ENCODE data around the gene YY1AP1.
"Not testable (repeated sequence)": the region's sequence is repeated elsewhere in the genome, so short reads cannot be mapped to it uniquely, and the experiment has no call there.

YY1AP1 gene

GRCh38 chr1:155695608-155696007 lies 7.0 kb upstream of the YY1AP1 start:
- H3K36me3 ChIP-seq (replicated peaks; ENCODE audit: low read depth, low read length): peaks cover 50% of the 10 kb centered on the region
- no peak overlapping the region for H3K27ac ChIP-seq (ENCODE audit: low read length)
- no peaks in the 10 kb centered on the region for H3K27me3 ChIP-seq (ENCODE audit: low read depth, low read length)
- no peak overlapping the region for H3K4me2 ChIP-seq (ENCODE audit: low read length)
- TF ChIP-seq CTCF (IDR thresholded peaks at IDR 0.05; ENCODE audit: low read depth, low read length) (no peak), EZH2phosphoT487 (IDR thresholded peaks at IDR 0.05; ENCODE audit: low read depth) (no peak)
- H3K9me3 ChIP-seq (ENCODE audit: insufficient read depth, low read length): no peaks in the 10 kb centered on the region
- H3K4me3 ChIP-seq (ENCODE audit: low read length): no peak overlapping the region
- peaks cover 21% of the 10 kb centered on the region for H4K20me1 ChIP-seq (ENCODE audit: insufficient read depth, low read length)
- peaks cover 99% of the 10 kb centered on the region for H3K79me2 ChIP-seq (ENCODE audit: low read length)
- no peak overlapping the region for H3K9ac ChIP-seq (ENCODE audit: low read length)
- no peaks in the 10 kb centered on the region for H3K4me1 ChIP-seq (ENCODE audit: low read length)
- H2AFZ ChIP-seq (ENCODE audit: low read depth, low read length): no peak overlapping the region

- TF ChIP-seq EZH2phosphoT487 (IDR thresholded peaks at IDR 0.05; ENCODE audit: low read depth) (no peak), CTCF (IDR thresholded peaks at IDR 0.05; ENCODE audit: low read depth, low read length) (no peak)
- Histone ChIP-seq H3K27me3 (ENCODE audit: low read depth, low read length) (no peaks in the 10 kb centered on the region), H3K9ac (ENCODE audit: low read length) (no peak overlapping the region), H3K4me1 (ENCODE audit: low read length) (peaks cover 3% of the 10 kb centered on the region), H3K36me3 (replicated peaks; ENCODE audit: low read depth, low read length) (peaks cover 56% of the 10 kb centered on the region), H2AFZ (ENCODE audit: low read depth, low read length) (no peak overlapping the region), H3K9me3 (ENCODE audit: insufficient read depth, low read length) (no peaks in the 10 kb centered on the region), H3K4me3 (ENCODE audit: low read length) (no peak overlapping the region), H3K4me2 (ENCODE audit: low read length) (no peak overlapping the region), H4K20me1 (ENCODE audit: insufficient read depth, low read length) (peaks cover 21% of the 10 kb centered on the region), H3K27ac (ENCODE audit: low read length) (no peak overlapping the region), H3K79me2 (ENCODE audit: low read length) (peaks cover 100% of the 10 kb centered on the region)
Observed at GRCh38 chr1:155695072-155695471, 6.5 kb upstream of the YY1AP1 start.

- H3K9ac ChIP-seq (ENCODE audit: low read length): no peak overlapping the region
- H4K20me1 ChIP-seq (ENCODE audit: insufficient read depth, low read length): peaks cover 21% of the 10 kb centered on the region
- no peak overlapping the region for H2AFZ ChIP-seq (ENCODE audit: low read depth, low read length)
- no peak overlapping the region for H3K27ac ChIP-seq (ENCODE audit: low read length)
- H3K36me3 ChIP-seq (replicated peaks; ENCODE audit: low read depth, low read length): peaks cover 52% of the 10 kb centered on the region
- H3K27me3 ChIP-seq (ENCODE audit: low read depth, low read length): no peaks in the 10 kb centered on the region
- H3K9me3 ChIP-seq (ENCODE audit: insufficient read depth, low read length): no peaks in the 10 kb centered on the region
- no peak overlapping the region for H3K4me3 ChIP-seq (ENCODE audit: low read length)
- TF ChIP-seq EZH2phosphoT487 (IDR thresholded peaks at IDR 0.05; ENCODE audit: low read depth) (no peak), CTCF (IDR thresholded peaks at IDR 0.05; ENCODE audit: low read depth, low read length) (no peak)
- H3K79me2 ChIP-seq (ENCODE audit: low read length): peaks cover 100% of the 10 kb centered on the region
- H3K4me1 ChIP-seq (ENCODE audit: low read length): peaks cover 8% of the 10 kb centered on the region
- H3K4me2 ChIP-seq (ENCODE audit: low read length): no peak overlapping the region
Observed at GRCh38 chr1:155694167-155694566, 5.6 kb upstream of the YY1AP1 start.

- H3K4me2 ChIP-seq (ENCODE audit: low read length): no peak overlapping the region
- H3K36me3 ChIP-seq (replicated peaks; ENCODE audit: low read depth, low read length): peaks cover 44% of the 10 kb centered on the region
- TF ChIP-seq CTCF (IDR thresholded peaks at IDR 0.05; ENCODE audit: low read depth, low read length) (no peak), EZH2phosphoT487 (IDR thresholded peaks at IDR 0.05; ENCODE audit: low read depth) (no peak)
- H3K79me2 ChIP-seq (ENCODE audit: low read length): peaks cover 98% of the 10 kb centered on the region
- H3K27ac ChIP-seq (ENCODE audit: low read length): no peak overlapping the region
- H3K4me3 ChIP-seq (ENCODE audit: low read length): no peak overlapping the region
- H2AFZ ChIP-seq (ENCODE audit: low read depth, low read length): no peak overlapping the region
- H3K27me3 ChIP-seq (ENCODE audit: low read depth, low read length): no peaks in the 10 kb centered on the region
- no peak overlapping the region for H3K9ac ChIP-seq (ENCODE audit: low read length)
- H3K4me1 ChIP-seq (ENCODE audit: low read length): peaks cover 8% of the 10 kb centered on the region
- peaks cover 17% of the 10 kb centered on the region for H4K20me1 ChIP-seq (ENCODE audit: insufficient read depth, low read length)
- no peaks in the 10 kb centered on the region for H3K9me3 ChIP-seq (ENCODE audit: insufficient read depth, low read length)
Observed at GRCh38 chr1:155691992-155692528, 3.5 kb upstream of the YY1AP1 start.

GRCh38 chr1:155689081-155689607 lies 570 bp upstream of the YY1AP1 start, which contains the start of gene DAP3:
TSS of gene DAP3 (plus strand) at chr1:155689091. CDS start at chr1:155709780, 20,689 bp downstream.
- peaks cover 34% of the 10 kb centered on the region for H3K36me3 ChIP-seq (replicated peaks; ENCODE audit: low read depth, low read length)

GRCh38 chr1:155687705-155688323 lies 760 bp downstream of the YY1AP1 start:
- peaks cover 37% of the 10 kb centered on the region for H4K20me1 ChIP-seq (ENCODE audit: insufficient read depth, low read length)
- H3K27ac ChIP-seq (ENCODE audit: low read length): peak overlapping the region; percentile 61
- not testable (repeated sequence) for H3K9me3 ChIP-seq (ENCODE audit: insufficient read depth, low read length); H3K27me3 ChIP-seq (ENCODE audit: low read depth, low read length)
- H3K79me2 ChIP-seq (ENCODE audit: low read length): peaks cover 98% of the 10 kb centered on the region
- H2AFZ ChIP-seq (ENCODE audit: low read depth, low read length): peak overlapping the region; percentile 55; the same call in 1 of the 2 replicates
- H3K4me1 ChIP-seq (ENCODE audit: low read length): peaks cover 13% of the 10 kb centered on the region
- H3K4me2 ChIP-seq (ENCODE audit: low read length): peak overlapping the region; percentile 44
- peaks cover 35% of the 10 kb centered on the region for H3K36me3 ChIP-seq (replicated peaks; ENCODE audit: low read depth, low read length)
- H3K9ac ChIP-seq (ENCODE audit: low read length): peak overlapping the region; percentile 73
- peak overlapping the region; percentile 75 for H3K4me3 ChIP-seq (ENCODE audit: low read length)

More at GRCh38 chr1:155689081-155689607, 570 bp upstream of the YY1AP1 start, which contains the start of gene DAP3:
- peak within 1 kb of the TSS; percentile 63 for H3K4me2 ChIP-seq (ENCODE audit: low read length)
- peak within 1 kb of the TSS; percentile 75 for H3K4me3 ChIP-seq (ENCODE audit: low read length)
- H3K9me3 ChIP-seq (ENCODE audit: insufficient read depth, low read length); H3K27me3 ChIP-seq (ENCODE audit: low read depth, low read length): not testable (repeated sequence)
- H3K27ac ChIP-seq (ENCODE audit: low read length): peak within 1 kb of the TSS; percentile 61
- peak within 1 kb of the TSS; percentile 77; the same call in 1 of the 2 replicates for H2AFZ ChIP-seq (ENCODE audit: low read depth, low read length)
- H3K4me1 ChIP-seq (ENCODE audit: low read length): peaks cover 13% of the 10 kb centered on the region
- H4K20me1 ChIP-seq (ENCODE audit: insufficient read depth, low read length): peaks cover 26% of the 10 kb centered on the region
- H3K79me2 ChIP-seq (ENCODE audit: low read length): peaks cover 98% of the 10 kb centered on the region
- H3K9ac ChIP-seq (ENCODE audit: low read length): peak within 1 kb of the TSS; percentile 73
